HG03520 (cell line): Measurements from ENCODE around the gene GPR107.

Experiments
- ATAC-seq: cut with Tn5 transposase; IDR thresholded peaks from one replicate; pipeline ENCODE4 v1.9.1; 2021; ENCODE audit warnings: mild to moderate bottlenecking, moderate library complexity; ENCODE audit not compliant: unreplicated experiment

GPR107 gene

GRCh38 chr9:130053109-130053503 lies 600 bp upstream of the GPR107 start:
- ATAC-seq, result no peak

DNA sequence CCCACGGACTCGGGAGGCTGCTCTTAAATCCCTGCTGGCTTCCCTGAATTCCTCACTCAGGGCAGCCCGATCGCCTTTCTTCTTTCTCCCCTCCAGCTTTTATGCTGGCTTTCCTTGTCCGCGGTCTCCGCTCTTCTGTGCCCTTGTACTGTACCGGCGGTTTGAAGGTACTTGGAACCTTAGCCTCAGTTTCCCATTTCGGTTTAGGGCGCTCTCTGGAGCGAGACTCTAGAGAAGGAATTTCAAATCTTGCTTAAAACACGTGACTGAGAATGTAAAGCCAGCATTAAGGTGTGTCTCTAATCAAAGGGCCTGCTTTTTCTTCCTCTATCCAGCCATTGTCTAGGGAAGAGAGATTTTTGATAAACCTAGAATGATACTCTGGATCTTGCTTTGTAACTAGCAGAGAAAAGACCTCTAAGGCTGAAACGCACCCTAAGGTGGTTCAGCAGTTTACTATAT lies 650 bp downstream of the GPR107 start:
- ATAC-seq, result no peak

- ATAC-seq, result no peak
These were observed 1.1 kb downstream of the GPR107 start for GRCh38 chr9:130054820-130055219.

- no peak for ATAC-seq
These were observed 4.4 kb downstream of the GPR107 start for GRCh38 chr9:130058154-130058553.

DNA sequence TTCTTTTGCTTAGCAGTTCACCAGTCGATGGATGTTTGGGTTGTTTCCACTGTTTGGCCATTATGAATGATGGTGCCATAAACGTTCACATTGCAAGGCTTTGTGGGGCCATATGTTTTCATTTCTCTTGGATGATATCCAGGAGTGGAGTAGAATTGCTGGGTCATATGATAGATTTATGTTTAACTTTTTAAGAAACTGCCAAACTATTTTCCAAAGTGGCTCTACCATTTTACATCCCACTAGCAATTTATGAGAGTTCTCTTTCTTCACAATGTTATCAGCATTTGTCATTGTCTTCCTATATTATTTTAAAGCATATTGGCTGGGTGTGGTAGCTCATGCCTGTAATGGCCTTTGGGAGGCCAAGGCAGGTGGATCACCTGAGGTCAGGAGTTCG lies 5.2 kb downstream of the GPR107 start:
- ATAC-seq, result no peak

GRCh38 chr9:130060296-130060695 lies 6.6 kb downstream of the GPR107 start:
- ATAC-seq, result no peak

DNA sequence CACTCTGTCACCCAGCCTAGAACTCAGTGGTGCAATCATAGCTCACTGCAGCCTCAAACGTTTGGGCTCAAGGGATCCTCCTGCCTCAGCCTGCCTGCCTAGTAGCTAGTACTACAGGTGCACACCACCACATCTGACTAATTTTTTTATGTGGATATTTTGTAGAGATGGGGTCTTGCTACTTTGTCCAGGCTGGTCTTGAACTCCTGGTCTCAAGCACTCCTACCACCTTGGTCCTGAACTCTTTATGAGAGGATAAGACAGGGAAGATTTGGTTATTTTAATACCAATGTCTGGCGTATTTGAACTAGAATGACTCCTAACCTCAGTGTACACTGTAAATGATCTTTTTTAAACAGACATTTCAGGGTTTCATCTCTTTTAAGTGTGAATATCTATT lies 9.0 kb downstream of the GPR107 start:
- no peak for ATAC-seq

DNA sequence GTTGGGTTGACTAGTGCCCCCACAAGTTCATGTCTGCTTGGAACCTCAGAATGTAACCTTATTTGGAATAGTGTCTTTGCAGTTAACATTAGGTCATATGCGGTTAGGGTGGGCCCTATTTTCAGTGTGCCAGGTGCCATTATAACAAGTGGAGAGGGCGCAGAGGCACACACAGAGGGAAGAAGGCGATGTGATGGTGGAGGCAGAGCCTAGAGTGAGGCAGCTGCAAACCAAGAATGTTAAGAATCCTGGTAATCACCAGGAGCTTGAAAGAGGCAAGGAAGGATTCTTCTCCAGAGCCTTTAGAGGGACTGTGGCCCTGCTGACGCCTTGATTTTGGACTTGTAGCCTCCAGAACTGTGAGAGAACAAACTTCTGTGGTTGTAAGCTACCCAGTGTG lies 10.9 kb downstream of the GPR107 start:
- ATAC-seq, result no peak

DNA sequence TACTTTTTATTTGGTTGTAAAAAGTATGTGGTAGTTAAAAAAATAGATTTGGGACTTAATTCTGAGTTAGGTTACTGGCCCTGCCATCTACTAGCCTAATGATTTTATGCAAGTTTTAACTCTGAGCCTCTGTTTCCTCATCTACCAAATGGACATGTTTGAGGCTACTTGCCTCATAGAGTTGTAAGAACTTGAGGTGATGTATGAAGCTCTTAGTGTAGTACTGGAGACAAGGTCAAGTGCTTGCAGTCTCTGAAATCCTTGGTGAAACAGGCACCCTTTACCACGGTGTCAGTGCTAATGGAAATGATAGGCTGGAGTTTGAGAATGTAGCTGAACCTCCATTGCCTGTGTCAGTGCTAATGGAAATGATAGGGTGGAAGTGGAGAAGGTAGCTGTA lies 15.3 kb downstream of the GPR107 start:
- no peak for ATAC-seq

- ATAC-seq, result no peak
These were observed 19.0 kb downstream of the GPR107 start for GRCh38 chr9:130072515-130073235.

- no peak for ATAC-seq
These were observed 19.7 kb downstream of the GPR107 start for GRCh38 chr9:130073373-130073772.

GRCh38 chr9:130078547-130078946 lies 24.8 kb downstream of the GPR107 start:
- no peak for ATAC-seq

DNA sequence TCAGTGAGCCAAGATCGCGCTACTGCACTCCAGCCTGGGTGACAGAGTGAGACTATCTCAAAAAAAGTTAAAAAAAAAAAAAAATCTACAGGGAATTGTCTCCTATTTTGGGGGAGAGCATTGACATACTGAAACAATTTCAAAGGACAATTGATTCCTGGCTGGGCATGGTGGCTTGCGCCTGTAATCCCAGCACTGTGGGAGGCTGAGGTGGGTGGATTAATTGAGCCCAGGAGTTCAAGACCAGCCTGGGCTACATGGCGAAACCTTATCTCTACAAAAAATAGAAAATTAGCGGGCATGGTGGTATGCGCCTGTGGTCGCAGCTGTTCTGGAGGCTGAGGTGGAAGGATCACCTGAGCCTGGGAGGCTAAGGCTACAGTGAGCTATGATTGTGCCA lies 30.6 kb downstream of the GPR107 start:
- ATAC-seq, result no peak

DNA sequence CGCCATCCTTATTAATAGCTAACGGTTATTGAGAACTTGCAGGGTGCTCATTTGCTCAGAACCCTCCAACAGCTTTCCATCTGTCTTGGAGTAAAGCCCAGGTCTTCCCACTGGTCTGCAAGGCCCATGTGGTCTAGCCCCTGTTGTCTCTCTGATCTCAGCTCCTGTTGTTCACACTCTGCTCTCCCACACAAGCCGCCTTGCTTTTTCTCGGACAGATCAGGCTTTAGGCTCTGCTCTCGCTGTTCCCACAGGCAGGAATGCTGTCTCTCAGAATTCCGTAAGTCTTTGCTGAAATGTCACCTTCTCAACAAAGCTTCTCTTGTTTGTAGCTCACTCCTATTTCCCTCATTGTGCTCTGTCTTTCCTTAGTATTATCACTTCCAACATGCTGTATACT lies 34.3 kb downstream of the GPR107 start:
- ATAC-seq, result no peak

- ATAC-seq, result no peak
These were observed 35.4 kb downstream of the GPR107 start for GRCh38 chr9:130089141-130089540.

DNA sequence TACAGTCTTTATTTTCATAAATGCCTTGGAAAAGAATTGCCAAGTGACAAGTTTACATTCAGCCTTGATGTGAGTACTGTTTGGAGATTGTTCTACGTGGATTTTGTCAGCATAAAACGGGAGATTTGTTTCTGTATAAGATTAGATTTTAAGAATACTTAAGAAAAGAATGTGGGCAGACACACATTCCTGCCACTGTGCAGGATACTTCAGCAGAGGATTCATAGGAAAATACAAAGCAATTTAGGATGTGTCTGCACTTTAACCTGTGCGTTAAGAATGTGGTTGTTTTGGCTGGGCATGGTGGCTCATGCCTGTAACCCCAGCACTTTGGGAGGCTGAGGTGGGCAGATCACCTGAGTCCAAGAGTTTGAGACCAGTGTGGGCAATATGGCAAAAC lies 37.2 kb downstream of the GPR107 start:
- no peak for ATAC-seq

- no peak for ATAC-seq
These were observed 39.2 kb downstream of the GPR107 start for GRCh38 chr9:130092910-130093309.

GRCh38 chr9:130095872-130096271 lies 42.2 kb downstream of the GPR107 start:
- no peak for ATAC-seq

GRCh38 chr9:130100681-130101080 lies 47.0 kb downstream of the GPR107 start:
- no peak for ATAC-seq

- no peak for ATAC-seq
These were observed 48.2 kb downstream of the GPR107 start for GRCh38 chr9:130101915-130102314.

DNA sequence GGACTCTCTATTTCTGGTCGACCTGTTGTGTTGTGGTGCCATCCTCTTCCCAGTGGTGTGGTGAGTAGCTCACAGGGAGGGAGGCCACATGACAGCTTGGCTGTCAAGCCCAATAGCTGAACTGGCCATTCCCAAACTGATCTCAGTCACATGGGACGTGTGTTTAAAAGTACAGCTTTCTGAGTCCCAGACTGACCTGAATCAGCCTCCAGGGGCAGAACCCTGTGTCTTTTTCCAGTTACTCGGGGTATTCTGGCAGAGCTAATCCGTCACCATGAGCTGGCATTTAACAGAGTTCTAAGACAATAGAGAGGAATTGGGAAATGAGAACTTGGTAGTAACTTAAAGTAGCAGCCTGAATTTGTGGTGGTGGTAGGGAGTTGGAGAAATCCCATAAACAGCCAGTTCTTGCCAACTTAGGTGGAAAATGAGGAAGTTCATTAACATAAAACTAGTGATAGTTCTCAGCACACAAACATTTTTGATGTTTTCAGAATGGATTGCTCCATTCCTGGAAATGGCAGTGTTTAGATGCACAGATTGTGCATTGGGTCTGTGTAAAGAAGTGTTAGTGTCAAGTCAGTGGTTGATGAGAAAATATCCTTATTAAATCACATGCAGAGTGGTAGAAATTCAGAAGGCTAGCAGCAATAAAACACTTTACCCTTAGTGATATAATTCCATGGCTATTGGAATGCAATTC lies 50.9 kb downstream of the GPR107 start:
- ATAC-seq, result no peak

GRCh38 chr9:130106860-130107233 lies 53.1 kb downstream of the GPR107 start:
- ATAC-seq, result no peak
